ENCODE measurements around the gene ALDH3B2. TPM values are rescaled to one million over a fixed set of nuclear protein-coding genes. Genes with fewer than 3 reads are reported as not detected.

The ALDH3B2 gene
- total and polyA plus RNA-seq, 2 donors (not counting 1 experiment from before 2014, with no cell fraction given), result 0.09 TPM; not detected in 1

DNA sequence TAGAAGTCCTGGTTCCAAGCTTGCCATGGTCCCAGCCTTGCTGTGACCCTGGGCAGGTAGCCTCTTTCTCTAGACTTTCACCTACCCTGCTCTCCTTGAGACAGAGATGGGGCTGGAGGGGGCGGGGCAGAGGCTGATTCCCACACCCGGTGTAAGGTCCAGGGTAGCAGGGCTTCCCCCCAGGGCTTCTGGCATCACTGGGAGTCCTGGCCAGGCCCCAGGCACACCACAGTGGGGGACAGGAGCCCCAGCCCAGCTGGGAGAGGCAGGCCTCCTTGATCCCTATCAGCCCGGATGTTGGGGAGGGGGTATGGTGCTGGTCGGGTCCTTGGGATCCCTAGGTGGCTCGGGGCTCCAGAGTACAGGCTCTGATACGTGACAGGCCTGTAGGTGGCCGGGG lies 43.0 kb downstream of the ALDH3B2 start:
- Mint-ChIP-seq H3K9me3 (ENCODE audit: insufficient read depth) (no peaks in the 10 kb centered on the region), H3K27me3 (no peaks in the 10 kb centered on the region), H3K4me1 (peaks cover 17% of the 10 kb centered on the region), H3K27ac (no peak overlapping the region), H3K4me3 (peak overlapping the region; percentile 90)
- no peak overlapping the region for H3K9ac ChIP-seq (ENCODE audit: low read length)
- peaks cover 9% of the 10 kb centered on the region for H4K20me1 ChIP-seq (ENCODE audit: control insufficient read depth, insufficient read depth, low read length, poor library complexity, severe bottlenecking)
- no peak overlapping the region for H2AFZ ChIP-seq (ENCODE audit: insufficient read depth, low read depth, low read length, poor library complexity, severe bottlenecking)
- H3K27ac ChIP-seq (ENCODE audit: low read length in 2 of 2), result no peak overlapping the region
- no peaks in the 10 kb centered on the region for H3K27me3 ChIP-seq (replicated peaks in 1 of 4; ENCODE audit: control extremely low read depth in 1 of 4, control insufficient read depth in 3 of 4, insufficient read depth in 4 of 4, low read length in 3 of 4)
- peak overlapping the region; percentile 99 for H3K4me2 ChIP-seq (replicated peaks; ENCODE audit: low read depth, low read length, poor library complexity, severe bottlenecking)
- H3K4me3 ChIP-seq (ENCODE audit: control extremely low read depth in 1 of 5, extremely low read depth in 1 of 5, insufficient read depth in 1 of 5, low read depth in 2 of 5, low read length in 4 of 5), result no peak overlapping the region
- DNase-seq (peak; percentile 32), ATAC-seq (ENCODE audit: low read depth) (no peak)
- intact Hi-C loops (cut with micrococcal nuclease), result no loop called here
- H3K4me1 ChIP-seq (ENCODE audit: control insufficient read depth in 2 of 2, insufficient read depth in 2 of 2, low read length in 2 of 2), result peaks cover 14 to 19% of the 10 kb centered on the region in 2 donors
- no peaks in the 10 kb centered on the region for H3K36me3 ChIP-seq (replicated peaks in 1 of 2; ENCODE audit: control extremely low read depth in 1 of 2, control insufficient read depth in 1 of 2, extremely low read depth in 1 of 2, insufficient read depth in 2 of 2, low read length in 1 of 2)
- TF ChIP-seq EZH2 (IDR thresholded peaks at IDR 0.05; ENCODE audit: borderline replicate concordance, insufficient read depth, low read depth, low read length, poor library complexity, severe bottlenecking) (no peak), CTCF (IDR thresholded peaks at IDR 0.05) (no peak)
- WGBS (ENCODE audit: insufficient coverage), result 89% methylated on average over 7 of the region's 7 CpGs
- H3K9me3 ChIP-seq (ENCODE audit: control extremely low read depth in 1 of 3, control insufficient read depth in 2 of 3, insufficient read depth in 1 of 3, low read length in 2 of 3), result no peaks in the 10 kb centered on the region
- no peaks in the 10 kb centered on the region for H3K79me2 ChIP-seq (ENCODE audit: control insufficient read depth, insufficient read depth, low read length)
- CTCF ChIA-PET, result interaction anchor here (0.6 to 7.5 kb wide), 6 partner anchors 9 to 163 kb away, joined by 3 to 105 read pairs (median 47); partner anchors contain the start of gene ACY3
- POLR2A ChIA-PET, result interaction anchor here (0.6 to 2.8 kb wide), 2 partner anchors 15 to 211 kb away, joined by 3 to 17 read pairs; no protein-coding TSS in a partner anchor

- Histone ChIP-seq H2AFZ (ENCODE audit: insufficient read depth, low read depth, low read length, poor library complexity, severe bottlenecking) (peak overlapping the region; percentile 81), H3K4me3 (ENCODE audit: control extremely low read depth in 1 of 5, extremely low read depth in 1 of 5, insufficient read depth in 1 of 5, low read depth in 2 of 5, low read length in 4 of 5) (peak overlapping the region in 4 of 5 experiments; percentile 68 to 75 (median 74)), H3K27me3 (replicated peaks in 1 of 4; ENCODE audit: control extremely low read depth in 1 of 4, control insufficient read depth in 3 of 4, insufficient read depth in 4 of 4, low read length in 3 of 4) (no peaks in the 10 kb centered on the region), H3K9me3 (ENCODE audit: control extremely low read depth in 1 of 3, control insufficient read depth in 2 of 3, insufficient read depth in 1 of 3, low read length in 2 of 3) (no peaks in the 10 kb centered on the region), H4K20me1 (ENCODE audit: control insufficient read depth, insufficient read depth, low read length, poor library complexity, severe bottlenecking) (peaks cover 9% of the 10 kb centered on the region), H3K79me2 (ENCODE audit: control insufficient read depth, insufficient read depth, low read length) (no peaks in the 10 kb centered on the region), H3K4me2 (replicated peaks; ENCODE audit: low read depth, low read length, poor library complexity, severe bottlenecking) (peak overlapping the region; percentile 99), H3K4me1 (ENCODE audit: control insufficient read depth in 2 of 2, insufficient read depth in 2 of 2, low read length in 2 of 2) (peaks cover 14 to 19% of the 10 kb centered on the region in 2 donors), H3K9ac (ENCODE audit: low read length) (peak overlapping the region; percentile 75), H3K27ac (ENCODE audit: low read length in 2 of 2) (peak overlapping the region; percentile 83 to 85), H3K36me3 (replicated peaks in 1 of 2; ENCODE audit: control extremely low read depth in 1 of 2, control insufficient read depth in 1 of 2, extremely low read depth in 1 of 2, insufficient read depth in 2 of 2, low read length in 1 of 2) (no peaks in the 10 kb centered on the region)
- CTCF ChIA-PET, result interaction anchor here (0.6 to 7.5 kb wide), 13 partner anchors 10 to 369 kb away, joined by 3 to 105 read pairs (median 8); partner anchors contain the start of genes ACY3 and POLD4
- Mint-ChIP-seq H3K9me3 (ENCODE audit: insufficient read depth) (no peaks in the 10 kb centered on the region), H3K27ac (peak overlapping the region; percentile 86), H3K4me3 (peak overlapping the region; percentile 90), H3K4me1 (peaks cover 17% of the 10 kb centered on the region), H3K27me3 (no peaks in the 10 kb centered on the region)
- POLR2A ChIA-PET, result interaction anchor here (0.6 to 2.8 kb wide), 5 partner anchors 16 to 211 kb away, joined by 3 to 31 read pairs (median 13); partner anchors contain the start of genes ACY3 and GSTP1
- TF ChIP-seq EZH2 (IDR thresholded peaks at IDR 0.05; ENCODE audit: borderline replicate concordance, insufficient read depth, low read depth, low read length, poor library complexity, severe bottlenecking) (no peak), CTCF (IDR thresholded peaks at IDR 0.05) (peak; percentile 38)
- no peak for DNase-seq
- 75% methylated on average over 14 of the region's 16 CpGs for WGBS (ENCODE audit: insufficient coverage)
- intact Hi-C loops (cut with micrococcal nuclease), result loop anchor here (1.0 kb wide), 1 partner anchor 25 kb away; the partner anchor contains the start of gene NDUFV1
- no peak for ATAC-seq (ENCODE audit: low read depth)
Measured at GRCh38 chr11:67630943-67631331, 43.5 kb downstream of the ALDH3B2 start.
